ENCODE measurements around the gene MAPK12. TPM values are rescaled to one million over a fixed set of nuclear protein-coding genes. Genes with fewer than 3 reads are reported as not detected.

The MAPK12 gene
- total and polyA plus RNA-seq, 2 of the 8 experiments (the other 6 are each of a cell fraction or from before 2014, with no cell fraction given), result 17.3 to 20.3 TPM

DNA sequence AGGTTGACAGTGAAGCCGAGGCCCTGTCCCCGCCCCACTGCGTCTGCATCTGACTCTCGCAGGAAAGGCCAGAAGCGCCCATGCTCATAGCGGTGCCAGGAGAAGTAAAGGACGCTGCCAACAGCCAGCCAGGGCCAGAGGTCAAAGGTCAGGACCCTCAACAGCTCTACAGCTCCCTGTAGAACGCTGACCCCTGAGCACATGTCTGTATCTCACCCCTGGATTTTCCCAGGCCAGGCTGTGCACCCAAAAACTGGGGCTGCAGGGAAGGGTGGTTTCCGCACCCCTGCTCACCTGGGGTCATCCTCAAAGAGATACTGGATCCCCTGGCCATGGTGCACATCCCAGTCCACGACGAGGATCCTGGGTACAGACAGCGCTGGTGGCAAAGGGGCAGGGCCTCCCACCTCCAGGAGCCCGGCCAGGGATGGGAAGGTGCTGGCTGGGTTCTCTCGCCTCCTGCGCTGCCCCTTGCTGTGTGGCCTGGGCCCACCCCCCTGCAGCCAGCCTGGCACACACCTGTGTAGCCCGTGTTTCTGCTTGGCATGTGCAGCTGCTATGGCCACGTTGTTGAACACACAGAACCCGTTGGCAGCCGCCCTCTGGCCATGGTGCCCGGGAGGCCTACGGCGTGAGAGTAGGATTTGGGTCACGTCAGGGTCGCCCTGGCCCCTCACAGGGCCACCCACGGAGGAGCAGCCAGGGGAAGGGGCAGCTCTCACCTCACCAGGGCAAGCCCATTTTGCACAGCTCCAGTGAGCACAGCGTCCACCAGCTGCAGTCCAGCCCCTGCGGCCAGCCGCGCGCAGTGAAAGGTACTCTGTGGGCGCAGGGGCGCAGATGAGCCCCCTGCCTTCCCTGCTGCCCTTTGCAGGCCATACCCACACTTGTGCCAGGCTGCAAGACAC is 11.9 kb downstream of the MAPK12 start (continued):
- TF ChIP-seq MAFK (IDR thresholded peaks at IDR 0.05; ENCODE audit: low read depth, low read length) (no peak), FOSL1 (IDR thresholded peaks at IDR 0.05; ENCODE audit: insufficient read depth, low read depth, low read length) (no peak), JUN (IDR thresholded peaks at IDR 0.05; ENCODE audit: low read depth, low read length) (no peak), CBX8 (IDR thresholded peaks at IDR 0.05; ENCODE audit: borderline replicate concordance, low read depth, low read length) (no peak), CHD7 (IDR thresholded peaks at IDR 0.05; ENCODE audit: insufficient replicate concordance, low read length) (no peak), NANOG (IDR thresholded peaks at IDR 0.05; ENCODE audit: insufficient read depth, low read depth, low read length, poor library complexity, severe bottlenecking) (no peak), RFX5 (IDR thresholded peaks at IDR 0.05; ENCODE audit: borderline replicate concordance, low read depth, low read length) (no peak)

Measured in H1 (cell line).